GM21515 (cell line): Measurements from ENCODE around the gene TMPRSS3.

Experiments used
- ATAC-seq: cut with Tn5 transposase; IDR thresholded peaks from one replicate; pipeline ENCODE4 v1.9.1; 2021; ENCODE audit not compliant: unreplicated experiment

Gene TMPRSS3

GRCh38 chr21:42390193-42390592 is 5.7 kb downstream of the TMPRSS3 start:
- no peak for ATAC-seq

- ATAC-seq: no peak
Measured at GRCh38 chr21:42389449-42389835, 6.4 kb downstream of the TMPRSS3 start.

- no peak for ATAC-seq
Measured at GRCh38 chr21:42388740-42389448, 7.0 kb downstream of the TMPRSS3 start.

GRCh38 chr21:42387843-42388340 is 8.0 kb downstream of the TMPRSS3 start:
- ATAC-seq: no peak

- ATAC-seq: no peak
Measured at GRCh38 chr21:42387164-42387563, 8.7 kb downstream of the TMPRSS3 start.

GRCh38 chr21:42386034-42386591 is 9.7 kb downstream of the TMPRSS3 start:
- no peak for ATAC-seq

- no peak for ATAC-seq
Measured at GRCh38 chr21:42385619-42386018, 10.2 kb downstream of the TMPRSS3 start.

- no peak for ATAC-seq
Measured at GRCh38 chr21:42384989-42385388, 10.9 kb downstream of the TMPRSS3 start.

- no peak for ATAC-seq
Measured at GRCh38 chr21:42384156-42384945, 11.5 kb downstream of the TMPRSS3 start.

- no peak for ATAC-seq
Measured at GRCh38 chr21:42383331-42383730, 12.5 kb downstream of the TMPRSS3 start.

- ATAC-seq: no peak
Measured at GRCh38 chr21:42382915-42383314, 12.9 kb downstream of the TMPRSS3 start.

- ATAC-seq: no peak
Measured at GRCh38 chr21:42381347-42381984, 14.4 kb downstream of the TMPRSS3 start.

- no peak for ATAC-seq
Measured at GRCh38 chr21:42379426-42380215, 16.2 kb downstream of the TMPRSS3 start.

- no peak for ATAC-seq
Measured at GRCh38 chr21:42378418-42378817, 17.4 kb downstream of the TMPRSS3 start.

GRCh38 chr21:42377951-42378340 is 17.9 kb downstream of the TMPRSS3 start:
- ATAC-seq: no peak

- no peak for ATAC-seq
Measured at GRCh38 chr21:42377211-42377950, 18.5 kb downstream of the TMPRSS3 start.

- ATAC-seq: no peak
Measured at GRCh38 chr21:42376338-42376982, 19.4 kb downstream of the TMPRSS3 start.

- no peak for ATAC-seq
Measured at GRCh38 chr21:42375966-42376337, 19.9 kb downstream of the TMPRSS3 start.

- ATAC-seq: no peak
Measured at GRCh38 chr21:42375506-42375905, 20.3 kb downstream of the TMPRSS3 start.
